ENCODE data around the gene KRT33A. TPM values are rescaled to one million over a fixed set of nuclear protein-coding genes. Genes with fewer than 3 reads are reported as not detected.

KRT33A gene
- total RNA-seq, 6 experiments from 2014 or later, result not detected

DNA sequence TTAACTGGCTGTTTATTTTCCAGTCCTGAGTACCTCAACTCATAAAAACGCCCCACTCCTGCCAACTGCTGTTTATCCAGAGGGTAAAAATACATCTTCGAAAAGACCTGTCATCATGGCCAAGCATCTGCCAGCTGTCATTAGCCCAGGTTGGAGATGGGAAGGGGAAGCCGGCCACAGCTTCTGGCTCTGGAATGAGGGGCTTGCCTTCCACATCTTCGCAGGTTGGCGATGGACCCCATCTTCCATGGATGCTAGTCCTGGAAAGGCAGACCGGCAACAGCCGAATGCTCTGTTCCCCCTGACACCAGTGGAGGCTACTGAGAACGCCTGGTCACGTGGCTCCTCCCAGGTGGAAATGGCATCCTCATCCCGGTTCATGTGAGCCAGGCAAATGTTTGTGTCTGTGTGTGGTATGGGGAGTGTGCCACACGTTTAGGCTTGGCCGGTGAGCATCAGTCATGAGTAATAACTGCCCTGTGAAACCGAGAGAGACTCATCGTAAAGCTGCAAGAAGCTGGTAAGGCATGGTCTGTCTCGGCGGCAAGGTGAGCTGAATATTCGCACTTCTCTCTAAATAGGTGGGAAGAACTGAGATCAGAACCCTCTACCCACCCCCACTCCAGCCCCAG, 34.7 kb downstream of the KRT33A start:
- H3K27me3 Mint-ChIP-seq (ENCODE audit: insufficient read depth), result peaks cover 7% of the 10 kb centered on the region; the same call in 1 of the 2 replicates
- no peak overlapping the region for H3K27ac Mint-ChIP-seq
- H3K9me3 Mint-ChIP-seq, result peaks cover 19% of the 10 kb centered on the region
- no peaks in the 10 kb centered on the region; the same call in 1 of the 2 replicates for H3K4me1 Mint-ChIP-seq (ENCODE audit: low read depth)
- H3K36me3 Mint-ChIP-seq (ENCODE audit: low read depth), result peaks cover 21% of the 10 kb centered on the region
- TF ChIP-seq CTCF (IDR thresholded peaks at IDR 0.05), result no peak
- no peak overlapping the region for H3K4me3 Mint-ChIP-seq
- DNase-seq, result no peak

DNA sequence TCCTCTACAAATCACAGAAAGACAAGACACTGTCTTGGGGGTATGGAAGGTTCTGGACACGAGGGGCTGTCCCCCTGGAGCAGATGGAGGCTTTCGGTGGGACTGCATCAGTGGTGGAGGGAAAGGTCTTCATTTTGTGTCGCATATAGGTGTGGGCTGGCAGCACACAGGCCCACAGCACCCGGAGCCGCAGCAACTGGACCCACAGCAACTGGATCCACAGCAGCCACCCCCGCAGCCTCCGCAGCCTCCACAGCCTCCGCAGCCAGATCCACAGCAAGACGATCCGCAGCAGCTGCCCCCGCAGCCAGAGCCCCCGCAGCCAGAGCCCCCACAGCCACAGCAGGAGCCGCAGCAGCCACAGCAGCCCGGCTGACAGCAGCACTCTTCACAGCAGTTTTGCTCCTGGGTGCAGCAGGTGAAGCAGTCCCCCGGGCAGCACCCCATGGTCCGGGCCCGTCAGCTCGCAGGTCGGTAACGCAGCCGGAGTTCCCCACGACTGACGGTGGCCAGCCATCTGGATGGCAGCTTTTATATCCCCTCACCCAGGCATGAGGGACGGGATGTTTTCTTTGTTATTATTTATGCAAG, 35.3 kb downstream of the KRT33A start, which contains the start of gene KRTAP17-1:
Gene KRTAP17-1, minus strand, starts transcription at position 507 of the 591 bp plus-strand sequence. Its CDS starts 60 bp downstream, at position 447.
- H3K36me3 Mint-ChIP-seq (ENCODE audit: low read depth), result peaks cover 14% of the 10 kb centered on the region
- TF ChIP-seq CTCF (IDR thresholded peaks at IDR 0.05), result no peak
- H3K27me3 Mint-ChIP-seq (ENCODE audit: insufficient read depth), result peaks cover 7% of the 10 kb centered on the region; the same call in 1 of the 2 replicates
- peaks cover 15% of the 10 kb centered on the region for H3K9me3 Mint-ChIP-seq
- no peak within 1 kb of the TSS for H3K27ac Mint-ChIP-seq
- H3K4me1 Mint-ChIP-seq (ENCODE audit: low read depth), result no peaks in the 10 kb centered on the region; the same call in 1 of the 2 replicates
- no peak within 1 kb of the TSS for H3K4me3 Mint-ChIP-seq
- DNase-seq, result no peak

DNA sequence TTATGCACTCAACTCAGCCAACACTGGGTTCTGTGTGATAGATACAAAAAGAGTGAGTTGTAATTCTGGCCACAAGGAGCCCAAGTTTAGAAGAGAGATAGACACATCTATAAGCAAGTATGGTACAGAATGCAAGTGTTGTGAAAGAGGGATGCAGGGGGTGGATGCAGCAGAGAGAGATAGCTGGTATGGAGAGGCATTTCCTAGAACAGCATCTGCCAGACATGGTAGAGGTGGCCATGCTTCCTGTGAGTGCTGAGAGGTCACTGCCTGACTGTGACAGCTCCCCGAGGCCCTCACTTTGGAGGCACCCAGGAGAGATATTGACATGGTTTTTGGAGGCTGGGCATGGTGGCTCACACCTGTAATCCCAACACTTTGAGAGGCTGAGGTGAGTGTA, 39.5 kb downstream of the KRT33A start:
- Mint-ChIP-seq H3K4me3 (no peak overlapping the region), H3K27me3 (ENCODE audit: insufficient read depth) (peaks cover 7% of the 10 kb centered on the region), H3K36me3 (ENCODE audit: low read depth) (no peaks in the 10 kb centered on the region), H3K27ac (no peak overlapping the region), H3K4me1 (ENCODE audit: low read depth) (peaks cover 13% of the 10 kb centered on the region), H3K9me3 (no peaks in the 10 kb centered on the region; the same call in 1 of the 2 replicates)
- DNase-seq, result no peak
- no peak for TF ChIP-seq CTCF (IDR thresholded peaks at IDR 0.05)

DNA sequence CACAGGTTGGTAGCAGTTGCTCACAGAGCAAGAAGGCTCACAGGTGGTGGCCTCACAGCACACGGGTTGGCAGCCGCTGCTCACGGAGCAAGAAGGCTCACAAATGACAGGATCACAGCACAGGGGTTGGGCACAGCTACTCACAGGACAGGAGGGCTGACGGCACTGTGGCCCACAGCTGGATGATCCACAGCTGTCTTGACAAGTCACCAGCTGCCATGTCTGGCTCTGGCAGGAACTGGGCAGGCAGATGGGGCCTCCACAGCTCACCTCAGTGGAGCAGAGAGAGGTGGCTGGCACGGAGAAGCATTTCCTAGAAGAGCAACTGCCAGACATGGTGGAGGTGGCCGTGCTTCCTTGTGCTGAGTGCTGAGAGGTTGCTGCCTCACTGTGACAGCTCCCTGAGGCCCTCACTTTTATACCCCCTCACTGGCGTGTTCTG, 41.7 kb downstream of the KRT33A start, which contains the start of gene KRTAP16-1:
Gene KRTAP16-1, minus strand, starts transcription at position 392 of the 442 bp plus-strand sequence. Its CDS starts 56 bp downstream, at position 336.
- no peak within 1 kb of the TSS for H3K4me3 Mint-ChIP-seq

More for the DNA sequence above, 41.7 kb downstream of the KRT33A start, which contains the start of gene KRTAP16-1:
- DNase-seq, result no peak
- TF ChIP-seq CTCF (IDR thresholded peaks at IDR 0.05), result no peak
- Mint-ChIP-seq H3K27me3 (ENCODE audit: insufficient read depth) (peaks cover 7% of the 10 kb centered on the region), H3K27ac (no peak within 1 kb of the TSS), H3K4me1 (ENCODE audit: low read depth) (peaks cover 13% of the 10 kb centered on the region), H3K36me3 (ENCODE audit: low read depth) (no peaks in the 10 kb centered on the region), H3K9me3 (no peaks in the 10 kb centered on the region; the same call in 1 of the 2 replicates)
